ENCODE results near the gene SLAMF7. TPM values are rescaled to one million over a fixed set of nuclear protein-coding genes. Genes with fewer than 3 reads are reported as not detected.
A peak's percentile ranks its signal among the peaks of the same experiment; 100 is the strongest.

SLAMF7 gene
- total and polyA plus RNA-seq, 2 of the 13 experiments (the other 11 are each of a cell fraction or from before 2014, with no cell fraction given), result not detected

DNA sequence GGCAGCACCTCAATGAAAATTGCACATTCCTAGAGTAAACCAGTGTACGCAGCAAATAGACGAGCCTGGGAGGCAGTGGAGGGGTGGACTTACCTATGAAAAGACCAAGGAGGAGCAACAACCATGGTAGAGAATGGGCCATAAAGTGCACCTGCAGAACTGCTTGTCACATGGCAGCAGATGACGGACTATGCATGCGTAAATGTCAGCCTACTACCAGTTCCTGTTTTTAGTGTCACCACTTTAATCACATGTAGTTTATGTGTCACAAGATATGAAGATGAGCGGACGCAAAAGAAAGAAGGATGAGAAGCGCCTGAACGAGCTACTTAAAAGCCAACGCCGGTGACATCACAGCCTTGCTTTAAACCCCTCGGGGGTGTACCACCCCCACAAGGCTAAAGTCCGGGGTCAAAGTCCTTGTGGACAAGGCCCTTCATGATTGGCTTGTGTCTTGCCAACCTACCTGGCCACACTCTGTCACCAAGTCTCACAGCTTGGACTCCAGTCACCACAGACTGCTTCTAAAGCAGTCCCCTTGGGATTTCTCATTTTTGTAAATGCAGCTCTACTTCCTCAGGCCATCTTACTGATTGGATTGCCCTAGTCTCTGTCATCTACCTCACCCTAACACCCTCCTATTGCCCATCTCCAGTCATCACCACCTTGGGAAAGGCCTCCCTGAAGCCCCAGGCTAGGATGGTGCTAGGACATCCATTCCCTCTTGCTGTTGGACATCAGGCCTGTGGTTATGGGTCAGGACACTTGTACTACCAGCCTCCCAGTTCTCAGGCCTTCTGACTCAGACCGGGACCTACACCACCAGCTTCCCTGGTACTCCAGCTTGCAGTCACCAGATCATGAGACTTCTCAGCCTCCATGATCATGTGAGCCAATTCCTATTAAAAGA lies 50.9 kb downstream of the SLAMF7 start:
- BruUV-seq (replicated peaks), result no TSS peak
- Histone ChIP-seq H3K27ac (ENCODE audit: extremely low read length, insufficient read depth, low read length) (no peak overlapping the region), H3K27me3 (ENCODE audit: control insufficient read depth in 1 of 2, insufficient read depth in 2 of 2, low read length in 2 of 2) (no peaks in the 10 kb centered on the region), H3K79me2 (ENCODE audit: insufficient read depth, low read length) (no peaks in the 10 kb centered on the region), H3K9me3 (ENCODE audit: low read length) (no peaks in the 10 kb centered on the region), H3K4me2 (ENCODE audit: low read depth, low read length) (no peak overlapping the region), H3K4me3 (replicated peaks in 1 of 3; ENCODE audit: insufficient read depth in 1 of 3, low read depth in 2 of 3, low read length in 3 of 3) (no peak overlapping the region), H3K4me1 (ENCODE audit: insufficient read depth, low read length) (no peaks in the 10 kb centered on the region), H3K9ac (ENCODE audit: insufficient read depth, low read depth, low read length) (no peak overlapping the region), H2AFZ (ENCODE audit: low read length) (no peak overlapping the region), H3K36me3 (replicated peaks in 1 of 2; ENCODE audit: control insufficient read depth in 1 of 2, insufficient read depth in 2 of 2, low read length in 2 of 2) (no peaks in the 10 kb centered on the region), H4K20me1 (ENCODE audit: insufficient read depth, low read length) (no peaks in the 10 kb centered on the region)
- DNase-seq (ENCODE audit: low spot score), result no peak
- FAIRE-seq, result no peak
- no peak for ATAC-seq
- ChIA-PET POLR2A (no interaction called here), CTCF (ENCODE audit: low intra/inter-chr PET ratio, low total read pairs) (no interaction called here)
- in situ Hi-C loops (cut with HindIII; ENCODE audit: extremely low pct_ligation_motif_present, low pct_unique_long_range_greater_than_20kb) (no loop called here), intact Hi-C loops (cut with micrococcal nuclease; ENCODE audit: unreplicated experiment) (no loop called here)
- peak; percentile 33; the same call in 1 of the 2 replicates for TF ChIP-seq CREB1 (IDR thresholded peaks at IDR 0.05)
- TF ChIP-seq CREB1 (CRISPR knock-in tag; IDR thresholded peaks at IDR 0.05), result no peak
- no peak for TF ChIP-seq HMG20B (CRISPR knock-in tag; conservative IDR thresholded peaks at IDR 0.05)
- WGBS (ENCODE audit: low lambda C conversion rate), result 58% methylated on average over 13 of the region's 13 CpGs

DNA sequence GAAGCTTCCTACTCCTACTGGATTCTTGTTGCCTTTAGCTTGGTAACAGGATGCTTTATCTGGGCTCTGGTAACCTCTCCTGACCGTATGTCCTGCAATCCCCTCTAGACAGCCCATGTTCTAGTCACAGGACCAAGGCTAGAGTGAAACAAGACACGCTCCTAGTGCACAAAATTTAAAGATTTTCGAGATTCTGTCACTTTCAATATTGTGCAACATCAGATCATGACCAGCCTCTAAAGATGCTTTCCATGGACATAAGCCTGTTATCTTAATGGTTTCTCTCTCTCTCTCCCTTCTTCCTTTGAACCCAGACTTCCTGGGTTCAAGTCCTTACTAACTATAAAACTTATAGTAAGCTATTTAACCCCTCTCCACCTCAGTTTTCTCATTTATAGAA lies 55.3 kb downstream of the SLAMF7 start:
- Histone ChIP-seq H4K20me1 (ENCODE audit: insufficient read depth, low read length) (no peaks in the 10 kb centered on the region), H3K79me2 (ENCODE audit: insufficient read depth, low read length) (no peaks in the 10 kb centered on the region), H3K9ac (ENCODE audit: insufficient read depth, low read depth, low read length) (no peak overlapping the region), H3K27me3 (ENCODE audit: control insufficient read depth in 1 of 2, insufficient read depth in 2 of 2, low read length in 2 of 2) (no peaks in the 10 kb centered on the region; a peak in 1 of 5 replicates), H3K27ac (ENCODE audit: extremely low read length, insufficient read depth, low read length) (no peak overlapping the region), H3K4me3 (replicated peaks in 1 of 3; ENCODE audit: insufficient read depth in 1 of 3, low read depth in 2 of 3, low read length in 3 of 3) (no peak overlapping the region), H3K4me2 (ENCODE audit: low read depth, low read length) (no peak overlapping the region), H3K9me3 (ENCODE audit: low read length) (no peaks in the 10 kb centered on the region), H3K36me3 (replicated peaks in 1 of 2; ENCODE audit: control insufficient read depth in 1 of 2, insufficient read depth in 2 of 2, low read length in 2 of 2) (no peaks in the 10 kb centered on the region), H3K4me1 (ENCODE audit: insufficient read depth, low read length) (no peaks in the 10 kb centered on the region), H2AFZ (ENCODE audit: low read length) (no peak overlapping the region)
- TF ChIP-seq, protein P1, sequence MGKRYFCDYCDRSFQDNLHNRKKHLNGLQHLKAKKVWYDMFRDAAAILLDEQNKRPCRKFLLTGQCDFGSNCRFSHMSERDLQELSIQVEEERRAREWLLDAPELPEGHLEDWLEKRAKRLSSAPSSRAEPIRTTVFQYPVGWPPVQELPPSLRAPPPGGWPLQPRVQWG (CRISPR knock-in tag; IDR thresholded peaks at IDR 0.05; ENCODE audit: borderline replicate concordance, low read depth), result no peak
- TF ChIP-seq, protein P2, sequence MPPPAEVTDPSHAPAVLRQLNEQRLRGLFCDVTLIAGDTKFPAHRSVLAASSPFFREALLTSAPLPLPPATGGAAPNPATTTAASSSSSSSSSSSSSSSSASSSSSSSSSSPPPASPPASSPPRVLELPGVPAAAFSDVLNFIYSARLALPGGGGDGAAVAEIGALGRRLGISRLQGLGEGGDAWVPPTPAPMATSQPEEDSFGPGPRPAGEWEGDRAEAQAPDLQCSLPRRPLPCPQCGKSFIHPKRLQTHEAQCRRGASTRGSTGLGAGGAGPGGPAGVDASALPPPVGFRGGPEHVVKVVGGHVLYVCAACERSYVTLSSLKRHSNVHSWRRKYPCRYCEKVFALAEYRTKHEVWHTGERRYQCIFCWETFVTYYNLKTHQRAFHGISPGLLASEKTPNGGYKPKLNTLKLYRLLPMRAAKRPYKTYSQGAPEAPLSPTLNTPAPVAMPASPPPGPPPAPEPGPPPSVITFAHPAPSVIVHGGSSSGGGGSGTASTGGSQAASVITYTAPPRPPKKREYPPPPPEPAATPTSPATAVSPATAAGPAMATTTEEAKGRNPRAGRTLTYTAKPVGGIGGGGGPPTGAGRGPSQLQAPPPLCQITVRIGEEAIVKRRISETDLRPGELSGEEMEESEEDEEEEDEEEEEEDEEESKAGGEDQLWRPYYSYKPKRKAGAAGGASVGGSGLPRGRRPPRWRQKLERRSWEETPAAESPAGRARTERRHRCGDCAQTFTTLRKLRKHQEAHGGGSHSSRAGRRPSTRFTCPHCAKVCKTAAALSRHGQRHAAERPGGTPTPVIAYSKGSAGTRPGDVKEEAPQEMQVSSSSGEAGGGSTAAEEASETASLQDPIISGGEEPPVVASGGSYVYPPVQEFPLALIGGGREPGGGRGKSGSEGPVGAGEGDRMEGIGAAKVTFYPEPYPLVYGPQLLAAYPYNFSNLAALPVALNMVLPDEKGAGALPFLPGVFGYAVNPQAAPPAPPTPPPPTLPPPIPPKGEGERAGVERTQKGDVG (CRISPR knock-in tag; IDR thresholded peaks at IDR 0.05; ENCODE audit: borderline replicate concordance), result no peak
- no peak for TF ChIP-seq TCF12 (IDR thresholded peaks at IDR 0.05)
- no peak for TF ChIP-seq TCF12 (CRISPR knock-in tag; IDR thresholded peaks at IDR 0.05)
- TF ChIP-seq NONO (IDR thresholded peaks at IDR 0.05), result no peak
- TF ChIP-seq NONO (CRISPR knock-in tag; conservative IDR thresholded peaks at IDR 0.05), result no peak
- no peak for TF ChIP-seq ZNF282 (IDR thresholded peaks at IDR 0.05; ENCODE audit: partially characterized antibody)
- TF ChIP-seq CEBPB (IDR thresholded peaks at IDR 0.05; ENCODE audit: borderline replicate concordance, low read depth, low read length), result peak; percentile 36; the same call in 1 of the 2 replicates
- in situ Hi-C loops (cut with HindIII; ENCODE audit: extremely low pct_ligation_motif_present, low pct_unique_long_range_greater_than_20kb) (no loop called here), intact Hi-C loops (cut with micrococcal nuclease; ENCODE audit: unreplicated experiment) (no loop called here)
- DNase-seq (ENCODE audit: low spot score) (no peak), FAIRE-seq (no peak), ATAC-seq (no peak)
- POLR2A ChIA-PET, result no interaction called here
- CTCF ChIA-PET (ENCODE audit: low intra/inter-chr PET ratio, low total read pairs), result no interaction called here
- WGBS (ENCODE audit: low lambda C conversion rate), result 3% methylated on average over 3 of the region's 3 CpGs
- no TSS peak for BruUV-seq (replicated peaks)
